ENCODE measurements around the gene C9orf72.
"Not testable (repeated sequence)": the region's sequence is repeated elsewhere in the genome, so short reads cannot be mapped to it uniquely, and the experiment has no call there.

The C9orf72 gene

DNA sequence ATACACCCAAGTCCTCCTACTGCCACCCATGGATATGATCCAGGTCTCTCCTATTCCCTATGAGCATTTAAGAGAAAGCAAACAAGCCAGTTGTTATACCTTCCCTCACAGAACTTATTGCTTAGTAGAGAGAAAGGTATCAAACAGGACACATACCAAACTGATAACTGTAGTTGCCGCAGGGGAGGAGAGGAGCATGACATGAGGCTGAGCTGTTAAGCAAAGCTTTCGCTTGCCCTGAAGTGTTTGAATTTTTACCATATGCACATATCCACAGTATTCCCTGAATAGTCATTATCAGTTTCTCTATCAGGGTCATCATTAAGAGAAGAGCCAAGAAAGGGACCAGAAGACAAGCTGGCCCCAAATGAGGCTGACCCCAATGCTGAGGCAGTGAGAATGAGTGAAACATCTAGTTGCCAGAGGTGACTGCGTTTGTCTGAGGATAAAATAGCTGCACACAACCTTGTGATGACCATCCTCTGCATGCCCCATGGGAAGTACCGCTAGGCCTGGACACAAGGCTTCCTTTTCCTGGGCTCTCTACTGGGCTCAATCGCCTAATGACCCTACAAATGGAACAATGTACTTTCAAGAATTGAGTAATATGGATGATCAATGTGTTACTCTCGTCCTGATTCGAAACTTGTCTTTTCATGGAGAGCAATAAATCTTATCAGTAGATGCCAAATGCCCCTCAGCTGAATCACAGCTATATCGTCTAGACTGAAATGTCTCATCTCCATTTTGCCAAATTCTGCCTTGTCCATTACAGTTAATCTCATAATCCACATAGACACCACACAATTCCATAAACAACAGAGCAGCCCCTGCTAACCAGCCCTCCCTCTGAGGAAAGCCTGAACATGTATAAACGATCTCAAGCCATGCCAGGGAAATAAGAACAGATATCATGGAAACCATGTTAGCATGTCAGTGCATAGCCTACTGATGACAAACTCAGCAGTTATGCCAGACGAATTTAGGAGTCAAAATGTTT lies 53.5 kb downstream of the C9orf72 start:
- DNase-seq (ENCODE audit: low read depth in 2 of 2, low spot score in 1 of 2), result no peak

- DNase-seq (ENCODE audit: low read depth in 2 of 2, low spot score in 1 of 2), result no peak
These were observed 54.5 kb downstream of the C9orf72 start for GRCh38 chr9:27518809-27519208.

DNA sequence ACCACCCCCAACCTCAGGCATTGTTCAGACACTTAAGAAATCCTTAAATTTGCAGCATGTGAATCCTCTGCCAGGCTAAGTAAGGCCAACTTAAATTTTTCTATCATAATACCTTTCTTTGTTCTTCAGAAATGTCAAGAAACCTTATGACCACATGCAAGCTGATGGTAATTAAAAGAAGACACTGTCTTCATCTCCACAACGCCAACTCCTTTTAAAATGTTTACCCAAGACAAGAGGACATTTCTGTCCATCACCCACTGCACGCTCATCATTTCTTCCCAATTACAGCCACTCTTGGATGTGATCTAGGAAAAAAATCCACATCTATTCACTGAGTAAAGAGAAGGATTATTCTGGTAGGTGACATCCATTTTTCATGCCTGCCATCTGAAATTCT lies 55.3 kb downstream of the C9orf72 start:
- no peak for DNase-seq (ENCODE audit: low read depth in 2 of 2, low spot score in 1 of 2)

DNA sequence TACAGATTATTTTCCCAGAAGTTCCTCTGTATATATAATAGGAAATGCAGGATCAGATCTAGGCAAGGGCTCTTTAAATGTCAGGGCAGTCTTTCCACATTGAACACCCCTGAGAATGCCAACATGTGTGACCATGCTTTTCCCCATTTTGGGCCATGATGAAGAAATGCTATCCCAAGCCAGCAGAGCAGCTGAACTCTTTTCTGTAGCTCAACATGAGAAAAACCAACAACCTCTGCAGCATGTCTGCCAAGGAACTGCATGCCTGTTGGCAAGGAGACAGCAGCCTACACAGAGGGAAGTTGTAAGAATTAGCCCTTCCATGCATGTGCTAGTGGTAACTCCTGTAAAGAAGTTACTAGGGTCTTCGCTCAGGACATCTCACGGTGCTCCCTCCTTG lies 58.7 kb downstream of the C9orf72 start:
- no peak for DNase-seq (ENCODE audit: low read depth in 2 of 2, low spot score in 1 of 2)

- DNase-seq (ENCODE audit: low read depth in 2 of 2, low spot score in 1 of 2), result no peak
These were observed 61.5 kb downstream of the C9orf72 start for GRCh38 chr9:27511771-27512170.

DNA sequence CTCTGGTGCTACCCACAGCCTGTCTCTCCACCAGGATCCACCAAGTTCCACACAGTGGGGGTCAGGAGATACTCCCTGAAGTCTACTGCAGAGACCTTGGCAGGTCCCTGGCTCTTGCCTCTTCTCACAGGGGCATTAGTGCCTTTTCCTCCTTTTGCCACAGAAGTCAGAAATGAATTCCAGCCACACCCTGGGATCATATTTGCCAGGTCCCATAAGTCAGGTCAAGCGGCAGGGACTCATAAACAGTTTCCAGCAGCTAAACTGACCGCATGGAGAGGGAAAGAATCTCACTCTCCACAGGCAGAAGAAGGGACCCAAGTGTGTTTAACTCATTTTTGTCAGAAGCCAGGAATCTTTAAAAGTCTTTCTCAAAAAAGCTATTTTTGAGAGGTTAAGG lies 62.5 kb downstream of the C9orf72 start:
- DNase-seq (ENCODE audit: low read depth in 2 of 2, low spot score in 1 of 2), result no peak

DNA sequence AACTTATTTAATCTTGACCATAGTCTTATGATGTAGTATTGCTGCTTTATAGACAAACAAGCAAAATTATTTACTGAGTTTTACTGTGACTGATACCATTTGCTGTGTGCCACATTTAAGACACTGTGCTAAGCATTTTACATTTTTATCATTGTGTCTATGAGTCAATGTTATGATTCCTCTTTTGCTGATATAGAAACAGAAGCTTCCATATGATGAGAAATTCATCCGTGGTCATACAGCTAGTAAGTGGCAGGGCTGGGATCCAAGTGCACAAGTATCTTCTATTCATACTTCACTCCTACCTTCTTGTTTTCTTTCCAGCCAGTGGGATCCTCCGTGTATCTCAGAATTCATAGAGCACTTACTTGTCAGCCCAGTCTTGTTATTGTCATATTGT lies 66.3 kb downstream of the C9orf72 start:
- no peak for DNase-seq (ENCODE audit: low read depth in 2 of 2, low spot score in 1 of 2)

DNA sequence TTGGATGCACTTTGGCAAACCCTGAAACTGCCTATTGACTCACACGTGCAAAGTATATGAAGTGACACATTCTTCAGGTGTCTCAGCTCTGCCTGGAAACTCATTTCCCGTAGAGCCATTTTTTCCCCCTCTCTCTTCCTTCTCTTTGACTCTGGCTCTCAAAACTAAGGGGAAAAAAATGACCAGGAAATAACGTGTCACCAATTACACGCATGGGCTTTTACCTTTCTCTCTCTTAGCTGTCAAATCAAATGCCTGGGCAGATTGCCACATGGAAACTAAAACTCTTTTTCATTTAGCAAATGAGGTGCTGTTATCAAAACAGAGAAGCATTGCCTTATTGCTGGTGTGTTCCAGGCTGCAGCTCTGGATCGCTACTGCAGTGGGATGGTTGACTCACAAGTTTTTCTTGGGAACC lies 67.5 kb downstream of the C9orf72 start:
- no peak for DNase-seq (ENCODE audit: low read depth in 2 of 2, low spot score in 1 of 2)

DNA sequence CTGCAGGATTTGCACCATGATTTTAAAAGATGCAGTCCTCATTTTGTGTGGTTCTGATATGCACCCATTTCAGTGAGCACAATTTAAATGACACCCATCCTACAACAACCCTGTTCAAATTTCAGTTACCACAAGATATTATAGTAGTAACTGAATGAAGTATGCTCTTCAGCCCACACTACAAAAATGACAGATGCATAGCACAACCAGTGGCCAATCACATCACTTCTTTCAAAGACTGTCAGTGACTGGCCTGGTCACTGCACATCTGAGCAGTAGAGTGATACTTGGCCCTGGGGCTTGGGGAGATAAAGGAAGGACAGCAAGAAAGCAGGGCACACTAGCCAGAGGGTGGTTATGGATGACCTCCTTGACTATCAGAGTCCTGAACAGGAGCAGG lies 69.0 kb downstream of the C9orf72 start:
- no peak for DNase-seq (ENCODE audit: low read depth in 2 of 2, low spot score in 1 of 2)

GRCh38 chr9:27503623-27504022 lies 69.7 kb downstream of the C9orf72 start:
- DNase-seq (ENCODE audit: low read depth in 2 of 2, low spot score in 1 of 2), result no peak

DNA sequence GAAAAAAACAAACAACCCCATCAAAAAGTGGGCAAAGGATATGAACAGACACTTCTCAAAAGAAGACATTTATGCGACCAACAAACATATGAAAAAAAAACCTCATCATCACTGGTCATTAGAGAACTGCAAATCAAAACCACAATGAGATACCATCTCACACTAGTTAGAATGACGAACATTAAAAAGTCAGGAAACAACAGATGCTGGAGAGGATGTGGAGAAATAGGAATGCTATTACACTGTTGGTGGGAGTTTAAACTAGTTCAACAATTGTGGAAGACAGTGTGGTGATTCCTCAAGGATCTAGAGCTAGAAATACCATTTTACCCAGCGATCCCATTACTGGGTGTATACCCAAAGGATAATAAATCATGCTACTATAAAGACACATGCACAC lies 72.4 kb downstream of the C9orf72 start:
- not testable (repeated sequence) for DNase-seq (ENCODE audit: low read depth in 2 of 2, low spot score in 1 of 2)

DNA sequence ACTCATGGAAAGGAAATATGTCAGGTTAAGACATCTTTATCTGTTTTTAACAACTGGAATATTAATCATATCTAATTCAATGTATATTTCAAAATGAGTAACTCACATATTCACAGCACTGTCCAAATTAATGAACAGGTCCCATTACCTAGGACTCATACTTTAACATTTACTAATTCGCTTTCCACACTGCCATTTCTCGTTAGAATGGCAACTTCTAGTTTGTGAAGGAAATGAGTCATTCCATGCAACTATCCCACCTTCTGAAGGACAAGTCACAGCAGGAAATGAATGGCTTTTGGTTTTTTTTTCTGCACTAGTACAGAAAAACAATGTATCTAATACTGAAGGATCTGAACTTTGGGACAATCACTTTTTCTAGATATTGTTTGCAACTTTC lies 73.8 kb downstream of the C9orf72 start:
- DNase-seq (ENCODE audit: low read depth in 2 of 2, low spot score in 1 of 2), result no peak

DNA sequence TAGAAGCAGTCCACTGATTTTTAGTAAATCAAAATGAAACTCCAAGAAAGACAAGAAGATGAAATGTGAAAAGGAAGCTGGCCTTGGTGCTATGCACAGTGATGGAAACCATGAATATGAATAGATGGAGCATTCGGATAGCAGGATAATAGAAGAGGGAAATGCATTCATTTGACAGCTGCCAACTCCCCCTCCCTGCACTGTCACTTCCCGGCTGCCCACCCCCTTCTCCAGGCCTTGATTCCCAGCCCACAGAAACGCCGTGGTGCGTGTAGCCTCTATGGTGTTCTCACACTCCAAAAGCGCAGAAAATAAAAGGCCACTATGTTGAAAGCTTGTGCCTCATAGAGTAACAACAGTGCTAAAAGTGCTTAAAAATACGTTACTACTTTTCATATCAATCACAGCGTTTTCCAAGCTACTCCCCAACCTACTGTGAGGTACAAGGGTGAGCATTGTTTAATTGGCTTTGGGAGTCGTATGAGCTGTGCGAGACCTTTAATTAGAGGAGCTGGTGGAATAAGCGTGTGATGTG lies 75.3 kb downstream of the C9orf72 start:
- no peak for DNase-seq (ENCODE audit: low read depth in 2 of 2, low spot score in 1 of 2)
